GM18520 (cell line): ENCODE results near the gene TUNAR.

Experiments used
- ATAC-seq: cut with Tn5 transposase; IDR thresholded peaks from one replicate; pipeline ENCODE4 v1.9.1; 2021; ENCODE audit not compliant: unreplicated experiment

TUNAR gene

DNA sequence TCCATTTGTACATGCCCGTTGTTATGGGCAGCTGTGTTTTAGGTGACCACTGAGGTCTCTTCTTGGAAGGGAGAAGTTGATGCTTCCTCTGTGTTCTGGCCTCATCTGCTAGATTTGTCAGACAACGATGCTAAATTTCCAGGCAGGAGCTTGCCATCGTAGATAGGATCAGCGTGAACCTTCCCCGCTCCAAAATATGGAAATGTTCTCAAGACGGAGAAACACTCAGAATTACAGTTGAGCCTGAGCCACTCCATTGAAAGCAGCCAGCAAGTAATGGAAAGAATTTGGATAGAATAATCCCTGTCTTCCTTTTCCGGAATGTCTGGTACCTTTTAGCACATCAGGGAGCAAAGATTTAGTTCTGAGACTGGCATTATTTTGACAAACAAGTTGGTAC is 34.8 kb downstream of the TUNAR start:
- no peak for ATAC-seq

DNA sequence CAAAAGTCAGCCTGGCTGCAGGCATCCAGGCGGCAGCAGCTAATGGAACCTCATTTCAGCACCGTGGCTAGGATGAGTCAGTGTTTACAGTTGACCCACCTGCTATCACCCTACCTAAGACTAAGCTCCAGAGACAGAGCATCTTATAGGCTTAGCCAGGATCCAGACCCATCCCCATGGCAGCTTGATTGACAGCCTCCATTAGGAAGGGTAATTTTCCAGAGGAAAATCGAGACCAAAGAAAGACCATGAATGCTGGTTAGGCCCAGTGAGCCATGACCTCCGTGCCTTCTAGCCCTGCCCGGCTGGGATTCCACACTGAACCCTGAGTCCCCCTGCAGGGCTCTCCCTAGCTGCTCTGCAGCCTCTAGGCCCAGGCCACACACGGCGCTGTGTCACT is 38.7 kb downstream of the TUNAR start:
- ATAC-seq = no peak

DNA sequence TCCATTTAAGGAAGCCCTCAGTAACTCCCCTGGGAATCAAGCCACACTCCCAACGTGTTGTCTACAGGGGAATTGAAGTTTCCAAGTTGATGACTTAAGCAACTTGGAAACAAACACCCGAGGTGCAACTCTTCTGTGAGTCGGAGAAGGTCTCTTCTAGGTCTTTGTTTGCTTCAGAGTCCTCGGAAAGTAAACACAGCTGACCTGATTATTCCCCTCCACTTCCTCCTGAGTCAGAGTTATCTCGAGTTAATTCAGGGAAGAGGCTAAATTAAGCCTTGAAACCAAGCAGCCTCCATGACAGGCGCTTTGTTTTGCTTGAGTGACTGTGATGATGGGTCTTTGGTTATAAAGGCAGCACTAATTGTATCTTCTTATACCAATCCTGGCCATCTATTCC is 41.8 kb downstream of the TUNAR start:
- ATAC-seq = no peak

GRCh38 chr14:95920769-95921438 is 44.3 kb downstream of the TUNAR start:
- no peak for ATAC-seq

DNA sequence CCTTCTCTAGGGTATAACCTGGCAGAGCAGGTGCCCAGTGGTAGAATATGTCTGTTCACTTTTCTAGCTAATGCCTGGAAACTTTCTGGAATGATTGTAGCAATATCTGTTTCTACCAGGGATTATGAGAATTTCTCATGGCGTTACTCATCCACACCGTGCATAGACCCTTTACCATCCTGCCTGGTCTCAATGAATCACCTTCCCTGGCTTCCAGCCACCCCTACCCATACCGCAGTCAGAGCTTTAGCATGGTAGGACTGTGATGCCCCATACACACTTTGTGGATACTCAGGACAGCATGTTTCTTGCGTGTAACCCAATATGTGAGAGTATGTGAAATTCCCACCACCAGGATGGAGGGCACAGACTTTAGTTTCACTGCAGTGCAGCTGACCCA is 45.4 kb downstream of the TUNAR start:
- no peak for ATAC-seq

GRCh38 chr14:95928751-95929150 is 52.1 kb downstream of the TUNAR start:
- ATAC-seq = no peak

DNA sequence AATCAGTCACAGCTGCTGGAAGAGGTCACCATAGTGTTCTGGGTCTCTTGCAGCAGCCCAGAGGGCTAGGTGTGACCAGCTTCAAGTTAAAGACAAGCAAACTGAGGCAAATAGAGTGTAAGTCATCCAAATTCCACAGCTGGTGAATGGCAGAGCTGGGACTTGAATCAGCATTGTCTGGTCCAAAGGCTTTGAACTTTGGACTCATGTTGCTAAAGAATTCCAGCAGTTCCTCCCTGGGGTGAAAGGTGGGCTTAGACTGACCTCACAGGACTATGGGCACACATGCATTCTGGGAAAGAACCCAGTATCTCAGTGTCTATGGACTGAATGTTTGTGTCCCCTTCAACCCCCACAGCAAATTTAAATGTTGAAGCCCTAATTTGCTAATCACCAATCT is 54.8 kb downstream of the TUNAR start:
- ATAC-seq = no peak

DNA sequence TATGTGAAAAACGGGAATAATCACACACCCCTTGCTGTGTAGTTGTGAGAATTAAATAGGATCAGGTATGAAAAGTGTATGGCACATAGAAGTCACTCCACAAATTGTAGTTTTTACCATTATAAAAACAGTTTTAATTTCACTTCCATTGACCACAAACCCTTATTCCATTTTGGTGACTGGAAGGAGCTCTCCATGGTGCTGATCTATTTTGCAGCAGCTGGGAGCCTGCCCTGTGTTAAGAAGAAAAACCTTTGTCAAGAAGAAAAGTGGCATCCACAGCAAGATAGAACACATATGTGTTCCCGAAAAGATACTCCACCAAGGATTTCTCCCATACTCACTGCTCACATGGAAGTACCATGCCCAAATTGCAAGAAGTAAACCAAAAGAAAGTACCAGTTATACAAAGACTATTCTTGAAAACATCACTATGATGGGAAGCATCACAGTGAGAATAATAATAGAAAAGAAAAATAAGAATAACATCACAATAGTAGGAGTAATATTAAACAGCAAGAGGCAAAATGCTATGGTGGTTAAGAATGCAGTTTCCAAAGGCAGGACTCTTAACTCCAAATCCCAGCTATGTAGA is 58.7 kb downstream of the TUNAR start:
- no peak for ATAC-seq

GRCh38 chr14:95936041-95936440 is 59.4 kb downstream of the TUNAR start:
- no peak for ATAC-seq

GRCh38 chr14:95939335-95939734 is 62.7 kb downstream of the TUNAR start:
- ATAC-seq = no peak

- ATAC-seq = no peak
Observed at GRCh38 chr14:95941897-95942296, 65.3 kb downstream of the TUNAR start.

DNA sequence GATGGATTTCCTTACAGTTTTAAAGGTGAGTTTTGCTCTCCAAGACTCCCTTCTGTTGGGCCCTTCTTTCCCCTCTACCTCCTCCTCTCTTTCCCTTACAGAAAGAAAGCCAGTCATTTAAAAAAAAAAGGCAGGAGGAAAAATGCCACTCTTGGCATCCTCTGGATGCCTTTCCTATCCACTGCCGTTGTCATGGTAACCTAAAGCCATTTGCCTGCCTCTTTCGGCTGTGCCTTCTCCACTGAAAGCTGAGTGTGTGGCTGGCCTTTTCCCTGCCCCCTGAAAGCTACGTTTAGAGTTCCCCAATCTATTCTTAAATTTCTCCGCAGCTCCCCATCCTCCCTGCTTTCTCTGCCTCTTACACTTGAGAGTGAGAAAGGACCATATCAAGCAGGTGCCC is 67.1 kb downstream of the TUNAR start:
- no peak for ATAC-seq

DNA sequence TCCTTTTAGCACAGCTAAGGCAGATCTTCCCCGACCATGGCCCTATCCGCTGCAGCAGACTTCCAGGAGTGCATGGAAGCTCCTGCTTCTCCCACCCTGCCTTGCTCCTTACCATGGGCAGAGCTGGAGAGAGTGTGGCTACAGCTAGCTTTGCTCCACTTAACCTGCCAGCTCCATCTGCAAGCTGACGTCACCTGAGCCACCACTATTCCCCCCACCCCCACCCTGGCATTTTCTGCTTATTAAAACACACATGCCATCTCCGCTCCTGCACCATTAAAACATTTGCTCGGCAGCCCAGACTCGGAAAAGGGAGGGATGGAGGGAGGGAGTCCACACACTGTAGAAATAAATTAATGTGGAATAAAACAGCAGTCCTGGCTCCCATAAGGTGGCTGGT is 67.8 kb downstream of the TUNAR start:
- ATAC-seq = no peak

DNA sequence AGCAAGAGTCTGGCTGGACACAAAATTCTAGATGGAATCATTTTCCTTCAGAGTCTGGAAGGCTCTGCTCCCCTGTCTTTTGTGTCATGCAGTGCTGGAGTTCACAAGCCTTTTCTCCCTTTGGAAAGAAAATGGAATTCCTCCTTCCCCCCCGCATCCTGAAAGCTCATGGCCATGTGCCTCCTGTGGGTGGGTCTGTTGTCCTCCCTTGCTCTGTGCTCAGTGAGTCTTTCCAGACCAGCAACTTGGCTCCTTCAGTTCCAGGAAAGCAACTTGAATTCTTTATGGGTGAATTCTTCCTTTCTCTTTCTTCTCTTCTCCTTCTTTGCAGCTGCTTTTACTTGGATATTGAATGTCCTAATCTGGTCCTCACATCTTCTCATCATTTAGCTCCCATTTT is 70.2 kb downstream of the TUNAR start:
- ATAC-seq = no peak

DNA sequence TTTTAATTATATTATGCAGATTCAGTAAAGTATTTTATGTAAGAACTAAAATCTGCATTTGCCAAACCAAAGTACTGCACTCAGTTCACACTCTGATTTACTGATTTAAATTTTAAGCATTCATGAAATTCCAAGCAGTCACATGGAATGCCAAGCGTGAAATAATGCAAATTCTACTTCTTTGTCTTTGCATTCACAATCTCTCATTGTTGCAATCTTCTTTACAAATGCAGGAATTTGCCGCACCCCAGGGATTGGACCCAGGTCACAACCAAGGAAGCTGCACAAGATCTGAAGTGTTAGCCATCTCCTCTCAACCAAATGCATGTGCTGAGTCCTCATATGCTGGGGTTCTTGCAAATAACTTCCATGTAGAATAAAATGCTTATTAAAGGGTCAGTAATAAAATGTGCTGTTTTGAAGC is 71.9 kb downstream of the TUNAR start:
- ATAC-seq = no peak

- ATAC-seq = no peak
Observed at GRCh38 chr14:95951359-95951758, 74.7 kb downstream of the TUNAR start.

DNA sequence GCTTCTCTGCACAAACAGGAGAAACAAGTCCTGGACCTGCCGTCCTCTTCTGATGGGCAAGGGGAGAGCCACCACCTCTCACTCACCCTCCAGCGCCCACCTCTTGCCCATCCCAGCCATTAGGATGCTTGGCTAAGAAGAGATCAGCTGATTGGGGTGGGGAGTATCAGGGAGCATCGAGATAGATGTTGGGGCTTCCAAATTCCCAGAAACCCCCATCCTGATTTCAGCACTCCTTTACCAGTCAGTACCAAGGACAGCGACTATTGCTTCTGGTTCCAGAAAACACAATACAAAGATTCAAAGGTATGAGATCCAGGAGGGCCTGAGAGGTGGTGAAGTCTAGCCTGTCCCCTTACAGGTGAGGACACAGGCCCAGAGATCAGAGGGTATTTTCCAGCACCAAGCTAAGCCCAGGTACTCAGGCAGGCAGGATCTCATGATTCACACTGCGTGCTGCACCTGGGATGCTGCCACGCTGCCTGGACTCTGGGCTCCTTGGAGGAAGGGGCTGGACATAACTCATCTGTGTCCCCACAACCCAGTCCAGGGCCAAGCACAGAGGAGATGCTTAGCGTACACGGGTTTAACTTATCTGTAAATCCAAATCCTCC is 76.6 kb downstream of the TUNAR start:
- no peak for ATAC-seq

- ATAC-seq = no peak
Observed at GRCh38 chr14:95956601-95957460, 80.2 kb downstream of the TUNAR start.

GRCh38 chr14:95958105-95958504 is 81.5 kb downstream of the TUNAR start:
- no peak for ATAC-seq

GRCh38 chr14:95959317-95959716 is 82.7 kb downstream of the TUNAR start:
- ATAC-seq = no peak

GRCh38 chr14:95961481-95961880 is 84.8 kb downstream of the TUNAR start:
- no peak for ATAC-seq

DNA sequence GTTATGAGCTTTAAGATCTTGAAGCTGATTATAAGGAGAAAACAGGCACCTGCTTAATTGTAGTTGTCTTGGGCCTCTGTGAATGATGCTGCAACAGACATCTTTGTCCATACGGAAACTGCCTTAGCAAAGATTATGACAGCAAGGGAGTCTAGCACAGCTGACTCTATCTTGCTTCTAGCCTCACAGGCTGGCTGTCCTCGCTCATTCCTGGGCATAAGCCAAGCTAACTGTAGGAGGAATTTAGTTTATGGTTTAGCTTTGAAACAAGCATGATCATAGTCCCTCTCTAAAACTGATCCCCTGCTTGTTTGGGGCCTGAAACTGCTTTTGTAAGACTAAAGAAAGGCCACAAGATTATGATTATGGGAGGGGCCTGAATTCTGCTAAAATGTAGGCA is 88.3 kb downstream of the TUNAR start:
- no peak for ATAC-seq
